22Rv1 (cell line): Measurements from ENCODE around the gene MAPT.

ENCODE experiments used
- ZFX ChIP-seq: fragments of 450-650 bp; IDR thresholded peaks from 2 replicates; pipeline ENCODE4 v1.6.1; 2017; ENCODE audit warnings: antibody characterized with exemption, borderline replicate concordance
- TF ChIP-seq, protein P1 (sequence below): fragments of 450-650 bp; IDR thresholded peaks from 2 replicates; pipeline ENCODE4 v1.5.1; 2017; ENCODE audit warnings: mild to moderate bottlenecking

DNA sequence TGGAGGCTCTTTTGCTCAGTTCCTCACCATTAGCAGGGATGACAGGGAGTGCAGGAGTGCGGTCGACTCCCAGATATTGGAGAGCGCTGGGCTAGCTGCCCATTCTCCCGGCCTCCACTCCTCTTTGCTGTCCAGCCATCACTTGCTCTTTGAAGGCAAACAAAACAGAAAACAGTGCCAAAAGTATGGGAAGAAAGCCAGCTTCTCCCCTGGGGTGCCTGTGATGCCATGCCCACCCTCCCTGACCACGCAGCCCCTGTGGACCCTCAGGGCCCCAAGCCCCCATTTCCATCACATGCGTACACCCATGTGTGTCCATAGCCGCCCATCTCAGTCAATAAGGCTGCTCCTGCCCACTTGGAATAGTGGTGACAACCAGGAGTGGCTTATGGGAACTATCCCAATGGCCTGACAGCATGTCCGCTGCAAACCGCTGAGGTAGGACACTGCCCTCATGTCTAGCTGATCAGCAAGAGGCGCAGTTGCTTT lies 30.0 kb downstream of the MAPT start:
- TF ChIP-seq, protein P1, sequence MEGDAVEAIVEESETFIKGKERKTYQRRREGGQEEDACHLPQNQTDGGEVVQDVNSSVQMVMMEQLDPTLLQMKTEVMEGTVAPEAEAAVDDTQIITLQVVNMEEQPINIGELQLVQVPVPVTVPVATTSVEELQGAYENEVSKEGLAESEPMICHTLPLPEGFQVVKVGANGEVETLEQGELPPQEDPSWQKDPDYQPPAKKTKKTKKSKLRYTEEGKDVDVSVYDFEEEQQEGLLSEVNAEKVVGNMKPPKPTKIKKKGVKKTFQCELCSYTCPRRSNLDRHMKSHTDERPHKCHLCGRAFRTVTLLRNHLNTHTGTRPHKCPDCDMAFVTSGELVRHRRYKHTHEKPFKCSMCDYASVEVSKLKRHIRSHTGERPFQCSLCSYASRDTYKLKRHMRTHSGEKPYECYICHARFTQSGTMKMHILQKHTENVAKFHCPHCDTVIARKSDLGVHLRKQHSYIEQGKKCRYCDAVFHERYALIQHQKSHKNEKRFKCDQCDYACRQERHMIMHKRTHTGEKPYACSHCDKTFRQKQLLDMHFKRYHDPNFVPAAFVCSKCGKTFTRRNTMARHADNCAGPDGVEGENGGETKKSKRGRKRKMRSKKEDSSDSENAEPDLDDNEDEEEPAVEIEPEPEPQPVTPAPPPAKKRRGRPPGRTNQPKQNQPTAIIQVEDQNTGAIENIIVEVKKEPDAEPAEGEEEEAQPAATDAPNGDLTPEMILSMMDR, result no peak
- TF ChIP-seq ZFX, result no peak
